NCI-H1417 (cell line): ENCODE results near the gene GTPBP10.

Experiments
- DNase-seq, 3 experiments: peaks; one replicate each; lab custom pipeline; 2025; lab: John Stamatoyannopoulos, UW

Gene GTPBP10

GRCh38 chr7:90430614-90431460 is 84.3 kb downstream of the GTPBP10 start:
- peak in 1 of 3 experiments; percentile 42 for DNase-seq

DNA sequence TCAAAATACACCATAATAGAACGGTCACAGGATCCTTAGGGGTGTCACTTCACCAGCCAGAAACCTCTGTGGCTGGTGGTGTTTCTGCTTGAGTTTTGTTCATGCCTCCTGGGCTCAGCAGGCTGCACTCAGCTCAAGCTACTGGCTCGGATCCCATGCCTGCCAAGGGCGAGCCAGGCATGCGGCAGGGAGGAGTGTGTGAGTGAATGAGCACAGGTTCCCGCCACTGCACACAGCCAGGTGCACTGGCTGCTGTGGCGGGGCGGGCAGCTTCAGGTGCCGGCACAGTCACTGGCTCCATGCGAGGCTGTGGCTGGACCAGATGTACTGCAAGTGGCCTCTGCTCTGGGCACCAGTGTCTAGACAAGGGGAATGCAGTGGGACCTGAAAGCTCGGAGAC is 86.2 kb downstream of the GTPBP10 start:
- DNase-seq, result no peak

- DNase-seq, result no peak
Measured at GRCh38 chr7:90433221-90433620, 86.7 kb downstream of the GTPBP10 start.
